ENCODE measurements around the gene ABITRAM. TPM values are rescaled to one million over a fixed set of nuclear protein-coding genes. Genes with fewer than 3 reads are reported as not detected.

The ABITRAM gene
- total and polyA plus RNA-seq, 2 of the 13 experiments (the other 11 are each of a cell fraction or from before 2014, with no cell fraction given), result 10.2 to 21.6 TPM

DNA sequence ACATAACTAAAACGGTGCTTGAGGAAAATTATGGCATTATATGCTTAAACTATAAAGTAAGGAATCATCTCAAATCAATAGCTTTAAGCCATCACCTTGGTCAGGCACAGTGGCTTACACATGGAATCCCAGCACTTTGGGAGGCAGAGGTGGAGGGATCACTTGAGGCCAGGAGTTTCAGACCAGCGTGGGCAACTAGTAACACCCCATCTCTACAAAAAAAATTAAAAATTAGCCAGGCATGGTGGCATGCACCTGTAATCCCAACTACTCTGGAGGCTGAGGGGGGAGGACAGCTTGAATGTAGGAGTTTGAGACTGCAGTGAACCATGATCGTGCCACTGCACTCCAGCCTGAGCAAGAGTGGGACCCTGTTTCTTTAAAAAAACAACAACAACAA, 49.5 kb upstream of the ABITRAM start (continued):
- TF ChIP-seq, protein P1, sequence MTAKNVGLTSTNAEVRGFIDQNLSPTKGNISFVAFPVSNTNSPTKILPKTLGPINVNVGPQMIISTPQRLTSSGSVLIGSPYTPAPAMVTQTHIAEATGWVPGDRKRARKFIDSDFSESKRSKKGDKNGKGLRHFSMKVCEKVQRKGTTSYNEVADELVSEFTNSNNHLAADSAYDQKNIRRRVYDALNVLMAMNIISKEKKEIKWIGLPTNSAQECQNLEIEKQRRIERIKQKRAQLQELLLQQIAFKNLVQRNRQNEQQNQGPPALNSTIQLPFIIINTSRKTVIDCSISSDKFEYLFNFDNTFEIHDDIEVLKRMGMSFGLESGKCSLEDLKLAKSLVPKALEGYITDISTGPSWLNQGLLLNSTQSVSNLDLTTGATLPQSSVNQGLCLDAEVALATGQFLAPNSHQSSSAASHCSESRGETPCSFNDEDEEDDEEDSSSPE (CRISPR knock-in tag; IDR thresholded peaks at IDR 0.05), result 0 out of 2 replicates have a peak, but pooled peaks have one; percentile 24
- TF ChIP-seq GATAD2A (CRISPR knock-in tag; IDR thresholded peaks at IDR 0.05) (peak; percentile 68; the same call in 1 of the 2 replicates), KDM2A (CRISPR knock-in tag; IDR thresholded peaks at IDR 0.05; ENCODE audit: borderline replicate concordance, low read depth) (no peak)

DNA sequence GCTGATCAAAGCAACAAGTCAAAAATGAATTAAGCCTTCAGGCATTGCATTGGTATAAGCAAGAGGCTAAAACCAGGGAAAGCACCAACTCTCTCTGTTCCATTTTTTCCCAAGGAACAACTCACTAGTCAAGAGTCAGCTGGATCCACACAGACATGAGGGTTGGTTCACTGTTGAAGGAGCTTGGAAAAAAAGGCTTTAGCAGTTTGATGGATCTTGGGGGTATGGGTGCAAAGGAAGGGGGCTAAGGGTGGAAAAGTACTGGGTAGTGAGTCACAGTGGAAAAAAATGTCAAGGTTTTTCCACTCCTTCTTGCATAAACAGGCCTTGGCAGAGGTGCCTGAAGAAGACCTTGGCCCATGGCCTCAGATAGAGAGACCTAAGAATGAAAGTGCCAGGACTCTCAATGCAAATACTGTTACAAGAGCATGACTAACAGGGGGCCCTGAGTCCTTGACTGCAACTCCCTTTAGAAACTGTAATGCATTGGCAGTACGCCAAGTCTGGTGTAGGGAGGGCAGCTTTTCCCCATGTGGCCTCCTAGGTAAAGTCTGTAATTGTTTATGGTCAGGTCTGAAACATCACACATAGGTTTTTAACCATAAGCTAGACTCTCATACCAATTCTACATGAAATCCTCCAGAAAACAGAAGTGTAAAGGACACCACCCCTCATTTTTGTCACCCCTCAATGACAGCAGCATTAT, 48.4 kb upstream of the ABITRAM start:
- peak; percentile 96 for FAIRE-seq
- in situ Hi-C loops (cut with HindIII; ENCODE audit: extremely low pct_ligation_motif_present, low pct_unique_long_range_greater_than_20kb), result loop anchor here (5.0 kb wide), 1 partner anchor 47 kb away; the partner anchor contains the start of genes ABITRAM and ELP1
- peak; percentile 94 for ATAC-seq
- TF ChIP-seq ZNF788 (CRISPR knock-in tag; IDR thresholded peaks at IDR 0.05; ENCODE audit: borderline replicate concordance) (peak; percentile 96), ZNF253 (CRISPR knock-in tag; IDR thresholded peaks at IDR 0.05; ENCODE audit: borderline replicate concordance) (no peak), MBD4 (IDR thresholded peaks at IDR 0.05; ENCODE audit: borderline replicate concordance, low read length) (peak; percentile 76), POLR2A (IDR thresholded peaks at IDR 0.05; ENCODE audit: insufficient read depth in 1 of 2, low read depth in 2 of 2, low read length in 2 of 2) (peak; percentile 75 to 83), ZNF260 (CRISPR knock-in tag; IDR thresholded peaks at IDR 0.05; ENCODE audit: borderline replicate concordance, low read depth) (no peak), FOXC1 (CRISPR knock-in tag; IDR thresholded peaks at IDR 0.05; ENCODE audit: borderline replicate concordance) (peak; percentile 77)
- TF ChIP-seq, protein P2, sequence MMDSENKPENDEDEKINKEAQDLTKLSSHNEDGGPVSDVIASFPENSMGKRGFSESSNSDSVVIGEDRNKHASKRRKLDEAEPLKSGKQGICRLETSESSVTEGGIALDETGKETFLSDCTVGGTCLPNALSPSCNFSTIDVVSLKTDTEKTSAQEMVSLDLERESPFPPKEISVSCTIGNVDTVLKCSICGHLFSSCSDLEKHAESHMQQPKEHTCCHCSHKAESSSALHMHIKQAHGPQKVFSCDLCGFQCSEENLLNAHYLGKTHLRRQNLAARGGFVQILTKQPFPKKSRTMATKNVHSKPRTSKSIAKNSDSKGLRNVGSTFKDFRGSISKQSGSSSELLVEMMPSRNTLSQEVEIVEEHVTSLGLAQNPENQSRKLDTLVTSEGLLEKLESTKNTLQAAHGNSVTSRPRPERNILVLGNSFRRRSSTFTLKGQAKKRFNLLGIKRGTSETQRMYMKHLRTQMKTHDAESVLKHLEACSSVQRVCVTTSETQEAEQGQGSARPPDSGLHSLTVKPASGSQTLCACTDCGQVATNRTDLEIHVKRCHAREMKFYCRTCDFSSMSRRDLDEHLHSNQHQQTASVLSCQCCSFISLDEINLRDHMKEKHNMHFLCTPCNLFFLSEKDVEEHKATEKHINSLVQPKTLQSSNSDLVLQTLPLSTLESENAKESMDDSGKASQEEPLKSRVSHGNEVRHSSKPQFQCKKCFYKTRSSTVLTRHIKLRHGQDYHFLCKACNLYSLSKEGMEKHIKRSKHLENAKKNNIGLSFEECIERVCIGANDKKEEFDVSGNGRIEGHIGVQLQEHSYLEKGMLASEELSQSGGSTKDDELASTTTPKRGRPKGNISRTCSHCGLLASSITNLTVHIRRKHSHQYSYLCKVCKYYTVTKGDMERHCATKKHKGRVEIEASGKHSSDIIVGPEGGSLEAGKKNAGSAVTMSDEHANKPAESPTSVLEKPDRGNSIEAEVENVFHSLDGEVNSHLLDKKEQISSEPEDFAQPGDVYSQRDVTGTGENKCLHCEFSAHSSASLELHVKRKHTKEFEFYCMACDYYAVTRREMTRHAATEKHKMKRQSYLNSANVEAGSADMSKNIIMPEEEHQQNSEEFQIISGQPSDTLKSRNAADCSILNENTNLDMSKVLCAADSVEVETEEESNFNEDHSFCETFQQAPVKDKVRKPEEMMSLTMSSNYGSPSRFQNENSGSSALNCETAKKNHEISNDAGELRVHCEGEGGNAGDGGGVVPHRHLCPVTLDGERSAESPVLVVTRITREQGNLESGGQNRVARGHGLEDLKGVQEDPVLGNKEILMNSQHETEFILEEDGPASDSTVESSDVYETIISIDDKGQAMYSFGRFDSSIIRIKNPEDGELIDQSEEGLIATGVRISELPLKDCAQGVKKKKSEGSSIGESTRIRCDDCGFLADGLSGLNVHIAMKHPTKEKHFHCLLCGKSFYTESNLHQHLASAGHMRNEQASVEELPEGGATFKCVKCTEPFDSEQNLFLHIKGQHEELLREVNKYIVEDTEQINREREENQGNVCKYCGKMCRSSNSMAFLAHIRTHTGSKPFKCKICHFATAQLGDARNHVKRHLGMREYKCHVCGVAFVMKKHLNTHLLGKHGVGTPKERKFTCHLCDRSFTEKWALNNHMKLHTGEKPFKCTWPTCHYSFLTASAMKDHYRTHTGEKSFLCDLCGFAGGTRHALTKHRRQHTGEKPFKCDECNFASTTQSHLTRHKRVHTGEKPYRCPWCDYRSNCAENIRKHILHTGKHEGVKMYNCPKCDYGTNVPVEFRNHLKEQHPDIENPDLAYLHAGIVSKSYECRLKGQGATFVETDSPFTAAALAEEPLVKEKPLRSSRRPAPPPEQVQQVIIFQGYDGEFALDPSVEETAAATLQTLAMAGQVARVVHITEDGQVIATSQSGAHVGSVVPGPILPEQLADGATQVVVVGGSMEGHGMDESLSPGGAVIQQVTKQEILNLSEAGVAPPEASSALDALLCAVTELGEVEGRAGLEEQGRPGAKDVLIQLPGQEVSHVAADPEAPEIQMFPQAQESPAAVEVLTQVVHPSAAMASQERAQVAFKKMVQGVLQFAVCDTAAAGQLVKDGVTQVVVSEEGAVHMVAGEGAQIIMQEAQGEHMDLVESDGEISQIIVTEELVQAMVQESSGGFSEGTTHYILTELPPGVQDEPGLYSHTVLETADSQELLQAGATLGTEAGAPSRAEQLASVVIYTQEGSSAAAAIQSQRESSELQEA (CRISPR knock-in tag; IDR thresholded peaks at IDR 0.05; ENCODE audit: not compliant biosample characterization), result no peak

More for the DNA sequence above, 48.4 kb upstream of the ABITRAM start:
- peak overlapping the region; percentile 93 for H3K9ac ChIP-seq (ENCODE audit: insufficient read depth, low read depth, low read length)
- intact Hi-C loops (cut with micrococcal nuclease; ENCODE audit: unreplicated experiment), result loop anchor here (1.0 to 5.0 kb wide), 2 partner anchors 9 to 47 kb away; partner anchors contain the start of genes ABITRAM and ELP1
- POLR2A ChIA-PET, result interaction anchor here (0.6 to 4.7 kb wide), 15 partner anchors 8 to 196 kb away, joined by 3 to 45 read pairs (median 7); partner anchors contain the start of genes ABITRAM and ELP1
- H3K27me3 ChIP-seq (ENCODE audit: control insufficient read depth in 1 of 2, insufficient read depth in 2 of 2, low read length in 2 of 2), result no peaks in the 10 kb centered on the region
- H2AFZ ChIP-seq (ENCODE audit: low read length), result no peak overlapping the region
- CTCF ChIA-PET (ENCODE audit: low intra/inter-chr PET ratio, low total read pairs), result no interaction called here
- peak; percentile 100 for DNase-seq (ENCODE audit: low spot score)
- peak overlapping the region; percentile 99 for H3K27ac ChIP-seq (ENCODE audit: extremely low read length, insufficient read depth, low read length)
- H3K79me2 ChIP-seq (ENCODE audit: insufficient read depth, low read length), result peaks cover 59% of the 10 kb centered on the region
- no peaks in the 10 kb centered on the region for H4K20me1 ChIP-seq (ENCODE audit: insufficient read depth, low read length)
- H3K4me3 ChIP-seq (replicated peaks in 1 of 3; ENCODE audit: insufficient read depth in 1 of 3, low read depth in 2 of 3, low read length in 3 of 3), result peak overlapping the region; percentile 57 to 67 (median 66); a peak in 5 of 6 replicates
- no TSS peak for BruUV-seq (replicated peaks)
- WGBS (ENCODE audit: low lambda C conversion rate), result 0% methylated on average over 1 of the region's 1 CpG
- peak overlapping the region; percentile 77 for H3K4me2 ChIP-seq (ENCODE audit: low read depth, low read length)
- peaks cover 90% of the 10 kb centered on the region for H3K4me1 ChIP-seq (ENCODE audit: insufficient read depth, low read length)
- peaks cover 8 to 21% of the 10 kb centered on the region in 2 experiments for H3K36me3 ChIP-seq (replicated peaks in 1 of 2; ENCODE audit: control insufficient read depth in 1 of 2, insufficient read depth in 2 of 2, low read length in 2 of 2)
- no peaks in the 10 kb centered on the region for H3K9me3 ChIP-seq (ENCODE audit: low read length)
